OCI-LY7 (cell line): ENCODE data around the gene GPR32. TPM values are rescaled to one million over a fixed set of nuclear protein-coding genes. Genes with fewer than 3 reads are reported as not detected.

Experiments
- BruUV-seq: library from RNA; stranded (reverse); fragments of 400-500 nt; replicated peaks from 2 replicates; lab custom pipeline; 2021; lab: Mats Ljungman, UMichigan
- CTCF ChIA-PET: fragments of 300-600 bp; sonication (Branson Sonifier 250); formaldehyde crosslinking; loops from one replicate; lab custom pipeline; 2022; ENCODE audit warnings: antibody characterized with exemption; ENCODE audit not compliant: unreplicated experiment; lab: Charles Lee
- POLR2A ChIA-PET: fragments of 300-600 bp; sonication (Branson Sonifier 250); formaldehyde crosslinking; loops from one replicate; lab custom pipeline; 2022; ENCODE audit warnings: antibody characterized with exemption; lab: Charles Lee
- DNase-seq: peaks from one replicate; pipeline ENCODE4 v3.0.0-alpha.2; 2015; ENCODE audit warnings: low spot score
- H2AFZ ChIP-seq: fragments of 200-600 bp; sonication (generic), shearing (Covaris generic); 2 replicates; pipeline ENCODE4 v1.6.1; 2014; ENCODE audit warnings: mild to moderate bottlenecking, antibody characterized with exemption, low read length, moderate library complexity
- H3K27ac ChIP-seq: fragments of 200-600 bp; sonication (generic); 2 replicates; pipeline ENCODE4 v1.5.1; 2014; ENCODE audit warnings: mixed run types, low read depth, mild to moderate bottlenecking, moderate library complexity, low read length, inconsistent platforms; ENCODE audit not compliant: poor library complexity, severe bottlenecking
- H3K36me3 ChIP-seq: fragments of 200-600 bp; sonication (generic); 2 replicates; pipeline ENCODE4 v1.6.1; 2014; ENCODE audit warnings: mild to moderate bottlenecking, antibody characterized with exemption, low read length, moderate library complexity, mixed read lengths; ENCODE audit not compliant: insufficient read depth
- H3K4me1 ChIP-seq: fragments of 200-600 bp; sonication (generic); 2 replicates; pipeline ENCODE4 v1.5.1; 2014; ENCODE audit warnings: mild to moderate bottlenecking, low read length; ENCODE audit not compliant: insufficient read depth, poor library complexity, severe bottlenecking
- H3K4me2 ChIP-seq: fragments of 200-600 bp; sonication (generic); 2 replicates; pipeline ENCODE4 v1.6.1; 2014; ENCODE audit warnings: mild to moderate bottlenecking, low read length
- H3K4me3 ChIP-seq: fragments of 200-600 bp; sonication (generic); 2 replicates; pipeline ENCODE4 v1.5.1; 2014; ENCODE audit warnings: mild to moderate bottlenecking, low read depth, low read length; ENCODE audit not compliant: poor library complexity, severe bottlenecking
- H3K79me2 ChIP-seq: fragments of 200-600 bp; sonication (generic); 2 replicates; pipeline ENCODE4 v1.6.1; 2016; ENCODE audit warnings: low read depth, mild to moderate bottlenecking, low read length, moderate library complexity, mixed read lengths; ENCODE audit not compliant: insufficient read depth
- H3K9me2 ChIP-seq: fragments of 200-600 bp; sonication (generic); 2 replicates; pipeline ENCODE4 v1.6.1; 2016; ENCODE audit warnings: mild to moderate bottlenecking, low read length, mixed read lengths; ENCODE audit not compliant: insufficient read depth
- H3K9me3 ChIP-seq: fragments of 200-600 bp; sonication (generic); 2 replicates; pipeline ENCODE4 v1.6.1; 2014; ENCODE audit warnings: mild to moderate bottlenecking, mixed run types, low read length, mixed read lengths
- H4K20me1 ChIP-seq: fragments of 200-600 bp; sonication (generic); 2 replicates; pipeline ENCODE4 v1.6.1; 2014; ENCODE audit warnings: mild to moderate bottlenecking, antibody characterized with exemption, low read length, moderate library complexity, mixed read lengths; ENCODE audit not compliant: insufficient read depth
- EZH2phosphoT487 ChIP-seq: fragments of 200-600 bp; sonication (generic); IDR thresholded peaks from 2 replicates; pipeline ENCODE4 v1.6.1; 2018; ENCODE audit warnings: low read depth, borderline replicate concordance, mild to moderate bottlenecking, mixed run types, antibody characterized with exemption, low read length, moderate library complexity, mixed read lengths
- intact Hi-C: fragments of 100-400 bp; cut with micrococcal nuclease; formaldehyde crosslinking; loops from one replicate; pipeline ENCODE4 v1.10.0; 2022; ENCODE audit not compliant: unreplicated experiment
- total RNA-seq, 2 experiments: library from RNA; depleted of rRNA in 1 of 2; stranded (reverse); fragments of >200 nt in 1 of 2; shearing (Covaris generic) in 1 of 2; gene quantifications; 2 replicates each; pipeline ENCODE4 v1.2.3, GENCODE V29; 2014 to 2022
- TF ChIP-seq, protein P1 (sequence below): fragments of 200-600 bp; sonication (generic); conservative IDR thresholded peaks from 2 replicates; pipeline ENCODE4 v1.5.1; 2014; ENCODE audit warnings: mild to moderate bottlenecking, antibody characterized with exemption, low read length, moderate library complexity, mixed read lengths

GPR32 gene
- total RNA-seq, 2 experiments from 2014 or later = not detected

DNA sequence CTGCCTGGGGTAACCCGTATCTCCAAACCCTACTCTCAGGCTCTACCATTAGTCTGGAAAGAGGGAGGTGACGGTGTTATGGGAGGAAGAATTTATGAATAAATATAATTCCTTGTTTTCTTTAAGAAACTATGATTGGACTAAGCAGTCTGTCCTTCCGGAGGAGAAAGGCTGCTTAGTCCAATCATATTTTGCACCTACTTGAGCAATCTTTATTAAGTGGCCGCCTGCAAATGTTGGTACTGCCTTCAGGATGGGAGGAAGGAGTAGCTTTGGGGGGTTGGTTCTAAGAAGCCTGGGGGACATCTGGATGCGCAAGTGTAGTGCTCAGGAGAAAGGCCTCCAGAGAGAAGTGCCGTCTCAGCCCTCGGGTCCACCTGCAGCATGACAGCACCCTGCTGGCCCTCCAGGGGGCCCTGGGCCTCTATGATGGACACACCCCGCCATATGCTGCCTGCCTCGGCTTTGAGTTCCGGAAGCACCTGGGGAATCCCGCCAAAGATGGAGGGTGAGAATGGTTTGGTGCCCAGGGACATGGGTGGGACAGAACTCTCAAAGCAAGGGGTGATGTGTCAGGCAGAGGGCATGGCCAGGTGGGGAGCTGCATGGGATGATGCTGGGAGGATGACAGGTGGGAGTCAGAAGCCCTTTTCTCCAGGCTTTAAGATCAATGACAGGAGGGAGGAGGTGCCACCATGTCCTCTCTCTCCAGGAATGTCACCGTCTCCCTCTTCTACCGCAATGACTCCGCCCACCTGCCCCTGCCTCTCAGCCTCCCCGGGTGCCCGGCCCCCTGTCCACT, 24.0 kb downstream of the GPR32 start:
- ChIA-PET POLR2A (no interaction called here), CTCF (no interaction called here)
- no peak overlapping the region for H3K4me2 ChIP-seq
- peaks cover 8% of the 10 kb centered on the region for H3K4me1 ChIP-seq
- H4K20me1 ChIP-seq = peaks cover 16% of the 10 kb centered on the region; the same call in 1 of the 2 replicates
- peak; percentile 62 for DNase-seq
- intact Hi-C loops = no loop called here
- H3K79me2 ChIP-seq = no peaks in the 10 kb centered on the region
- no peaks in the 10 kb centered on the region for H3K9me2 ChIP-seq
- no TSS peak for BruUV-seq
- no peak overlapping the region for H2AFZ ChIP-seq
- TF ChIP-seq, protein P1, sequence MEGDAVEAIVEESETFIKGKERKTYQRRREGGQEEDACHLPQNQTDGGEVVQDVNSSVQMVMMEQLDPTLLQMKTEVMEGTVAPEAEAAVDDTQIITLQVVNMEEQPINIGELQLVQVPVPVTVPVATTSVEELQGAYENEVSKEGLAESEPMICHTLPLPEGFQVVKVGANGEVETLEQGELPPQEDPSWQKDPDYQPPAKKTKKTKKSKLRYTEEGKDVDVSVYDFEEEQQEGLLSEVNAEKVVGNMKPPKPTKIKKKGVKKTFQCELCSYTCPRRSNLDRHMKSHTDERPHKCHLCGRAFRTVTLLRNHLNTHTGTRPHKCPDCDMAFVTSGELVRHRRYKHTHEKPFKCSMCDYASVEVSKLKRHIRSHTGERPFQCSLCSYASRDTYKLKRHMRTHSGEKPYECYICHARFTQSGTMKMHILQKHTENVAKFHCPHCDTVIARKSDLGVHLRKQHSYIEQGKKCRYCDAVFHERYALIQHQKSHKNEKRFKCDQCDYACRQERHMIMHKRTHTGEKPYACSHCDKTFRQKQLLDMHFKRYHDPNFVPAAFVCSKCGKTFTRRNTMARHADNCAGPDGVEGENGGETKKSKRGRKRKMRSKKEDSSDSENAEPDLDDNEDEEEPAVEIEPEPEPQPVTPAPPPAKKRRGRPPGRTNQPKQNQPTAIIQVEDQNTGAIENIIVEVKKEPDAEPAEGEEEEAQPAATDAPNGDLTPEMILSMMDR = peak; percentile 2; the same call in 1 of the 2 replicates
- TF ChIP-seq EZH2phosphoT487 = no peak
- H3K27ac ChIP-seq = peak overlapping the region; percentile 18
- H3K4me3 ChIP-seq = no peak overlapping the region
- H3K36me3 ChIP-seq = peaks cover 43% of the 10 kb centered on the region
- H3K9me3 ChIP-seq = no peaks in the 10 kb centered on the region

DNA sequence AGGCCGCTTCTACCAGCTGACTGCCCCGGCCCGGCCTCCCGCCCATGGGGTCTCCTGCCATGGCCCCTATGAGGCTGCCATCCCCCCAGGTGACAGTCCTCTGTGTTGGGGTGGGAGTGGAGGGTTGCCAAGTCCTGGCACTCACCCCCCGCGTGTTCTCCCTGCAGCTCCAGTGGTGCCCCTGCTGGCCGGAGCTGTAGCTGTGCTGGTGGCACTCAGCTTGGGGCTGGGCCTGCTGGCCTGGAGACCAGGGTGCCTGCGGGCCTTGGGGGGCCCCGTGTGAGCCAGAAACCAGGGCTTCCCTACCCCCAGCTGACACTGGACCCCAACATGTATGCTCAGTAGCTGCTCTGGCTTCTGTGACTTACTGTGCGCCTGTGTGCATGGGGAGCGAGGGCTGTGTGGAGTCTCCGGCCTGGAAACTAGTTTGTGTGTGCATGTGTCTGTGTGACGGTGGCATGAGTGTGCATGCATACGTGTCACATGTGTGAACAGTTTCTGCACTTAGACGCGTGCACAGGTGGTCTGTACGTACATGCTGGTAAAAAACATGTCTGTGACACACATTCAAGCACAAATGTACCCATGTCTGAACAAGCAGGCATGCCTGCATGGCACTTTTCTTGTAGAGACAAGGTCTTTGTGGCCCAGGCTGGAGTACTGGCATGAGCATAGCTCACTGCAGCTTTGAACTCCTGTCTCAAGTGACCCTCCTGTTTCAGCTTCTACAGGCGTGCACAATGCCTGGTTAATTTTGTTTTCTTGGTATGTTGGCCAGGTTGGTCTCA, 24.8 kb downstream of the GPR32 start:
- H3K9me3 ChIP-seq = no peaks in the 10 kb centered on the region
- H3K4me1 ChIP-seq = peaks cover 8% of the 10 kb centered on the region
- H3K36me3 ChIP-seq = peaks cover 51% of the 10 kb centered on the region
- H3K4me2 ChIP-seq = no peak overlapping the region
- H3K79me2 ChIP-seq = peaks cover 5% of the 10 kb centered on the region; the same call in 1 of the 2 replicates
- DNase-seq = peak; percentile 55
- peaks cover 16% of the 10 kb centered on the region; the same call in 1 of the 2 replicates for H4K20me1 ChIP-seq
- TF ChIP-seq, protein P1 = peak; percentile 51
- no peak for TF ChIP-seq EZH2phosphoT487
- BruUV-seq = TSS peak; percentile 9
- no peak overlapping the region for H2AFZ ChIP-seq
- no peak overlapping the region for H3K4me3 ChIP-seq
- CTCF ChIA-PET = no interaction called here
- H3K27ac ChIP-seq = peak overlapping the region; percentile 18
- POLR2A ChIA-PET = interaction anchor here (0.6 kb wide), 1 partner anchor 305 kb away, joined by 7 read pairs; no protein-coding TSS in a partner anchor
- H3K9me2 ChIP-seq = no peaks in the 10 kb centered on the region
- intact Hi-C loops = no loop called here
